HG02885 (cell line): ENCODE measurements around the gene THSD7B.
"Not testable (repeated sequence)": the region's sequence is repeated elsewhere in the genome, so short reads cannot be mapped to it uniquely, and the experiment has no call there.

ENCODE experiments used
- ATAC-seq: cut with Tn5 transposase; IDR thresholded peaks from one replicate; pipeline ENCODE4 v1.9.1; 2021; ENCODE audit warnings: mild to moderate bottlenecking; ENCODE audit not compliant: unreplicated experiment, poor library complexity

THSD7B gene

GRCh38 chr2:137493261-137493660 lies 727.9 kb downstream of the THSD7B start:
- no peak for ATAC-seq

DNA sequence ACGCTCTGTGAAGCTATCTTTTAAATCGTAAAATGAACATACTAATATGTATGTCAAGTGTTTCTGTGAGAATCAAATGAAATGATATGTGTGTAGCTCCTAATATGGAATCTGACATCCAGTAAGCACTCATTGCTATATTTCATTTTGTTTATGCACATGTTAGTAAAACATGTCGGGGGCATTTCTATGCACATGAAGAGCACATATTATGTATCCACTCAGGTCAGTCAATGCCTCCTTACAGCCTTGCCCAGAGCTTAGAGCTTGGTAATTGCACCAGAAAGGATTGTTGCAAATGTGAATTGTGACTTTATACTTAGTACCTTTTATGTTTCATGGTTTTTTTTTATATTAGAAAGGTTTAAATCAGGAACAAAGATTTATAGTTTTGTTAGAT lies 735.3 kb downstream of the THSD7B start:
- ATAC-seq = no peak

DNA sequence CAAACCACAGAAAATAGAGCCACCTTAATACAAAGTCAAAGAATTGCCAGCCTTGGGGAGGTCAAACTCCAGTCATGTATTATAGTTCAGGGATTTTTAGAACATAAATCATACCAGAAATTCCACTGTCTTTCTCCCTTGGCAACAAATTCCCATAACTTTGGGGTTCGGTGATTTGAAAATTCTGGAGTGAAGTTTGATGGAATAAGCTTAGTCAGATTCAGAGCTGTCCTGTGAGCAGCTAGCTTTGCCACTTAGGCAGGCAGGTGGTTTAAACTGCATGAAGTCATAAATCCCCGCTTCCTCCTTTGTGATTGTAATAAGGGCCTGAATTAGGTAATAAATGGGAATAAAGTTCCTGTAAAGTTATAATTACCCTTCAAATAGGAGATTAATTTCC lies 741.9 kb downstream of the THSD7B start:
- ATAC-seq = no peak

DNA sequence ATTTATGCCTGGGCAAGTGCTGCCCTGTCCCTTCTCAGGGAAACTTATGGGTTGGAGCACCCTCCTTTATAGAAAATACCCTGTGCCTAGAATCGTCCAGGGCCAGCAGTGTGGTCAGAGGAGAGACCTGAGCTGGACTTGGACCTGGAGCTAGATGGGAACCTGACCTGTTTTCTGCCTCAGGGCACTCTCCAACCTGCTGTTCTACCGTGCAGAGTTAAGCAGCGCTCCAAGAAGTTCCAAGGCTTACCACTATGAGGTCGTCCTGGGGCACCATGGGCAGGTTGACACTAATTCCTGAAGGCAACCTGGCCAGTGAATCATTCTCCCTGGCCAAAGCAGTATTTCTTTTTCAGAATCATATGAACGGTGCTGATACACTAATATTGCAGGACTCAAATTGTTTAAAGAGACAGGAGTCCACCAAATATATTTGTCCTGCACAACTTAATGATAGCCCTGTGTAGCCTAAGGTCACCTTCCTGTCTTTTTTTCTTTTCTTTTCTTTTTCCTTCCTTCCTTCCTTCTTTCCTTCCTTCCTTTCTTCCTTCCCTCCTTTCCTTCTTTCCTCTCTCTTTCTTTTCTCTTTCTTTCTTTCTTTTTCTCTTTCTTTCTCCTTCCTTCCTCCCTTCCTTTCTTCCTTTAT lies 743.5 kb downstream of the THSD7B start:
- ATAC-seq = no peak

- no peak for ATAC-seq
Measured at GRCh38 chr2:137511526-137511925, 746.2 kb downstream of the THSD7B start.

- ATAC-seq = no peak
Measured at GRCh38 chr2:137521653-137522619, 756.6 kb downstream of the THSD7B start.

DNA sequence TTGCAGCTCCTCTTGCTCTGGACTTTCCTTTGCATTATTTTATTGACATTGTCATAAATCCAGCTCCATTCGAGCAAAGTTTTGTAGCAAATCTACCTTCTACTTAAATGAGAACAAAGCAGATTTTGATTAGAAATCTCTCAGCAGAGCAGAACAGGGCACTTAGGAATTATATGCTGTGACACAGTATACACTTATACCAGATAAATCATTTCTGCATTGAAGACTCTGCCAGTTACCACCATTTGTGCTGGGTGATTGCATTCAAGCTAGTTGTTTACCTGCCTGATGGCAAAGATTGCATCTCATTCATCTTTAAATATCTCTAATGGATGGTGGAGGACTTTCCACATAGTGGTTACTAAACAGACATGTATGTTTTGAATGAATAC lies 757.3 kb downstream of the THSD7B start:
- ATAC-seq = no peak

DNA sequence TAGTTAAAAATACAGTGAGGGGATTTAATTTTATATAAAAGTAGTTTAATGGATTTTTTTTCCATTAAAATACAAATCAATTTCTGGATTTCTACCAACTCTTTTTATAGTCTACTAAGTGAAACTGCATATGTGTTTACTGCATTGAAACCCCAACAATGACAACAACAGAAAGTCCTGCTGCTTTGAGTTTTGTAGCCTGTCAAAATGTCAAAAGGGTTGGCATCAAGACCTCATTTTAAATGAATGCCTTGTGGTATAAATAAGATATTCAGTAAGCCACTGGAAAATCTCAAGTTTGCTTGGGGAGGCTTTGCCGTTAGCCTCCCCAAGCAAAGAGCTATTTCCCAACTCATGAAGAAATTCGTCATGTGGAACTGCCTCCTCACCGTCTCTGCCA lies 758.6 kb downstream of the THSD7B start:
- ATAC-seq = no peak

DNA sequence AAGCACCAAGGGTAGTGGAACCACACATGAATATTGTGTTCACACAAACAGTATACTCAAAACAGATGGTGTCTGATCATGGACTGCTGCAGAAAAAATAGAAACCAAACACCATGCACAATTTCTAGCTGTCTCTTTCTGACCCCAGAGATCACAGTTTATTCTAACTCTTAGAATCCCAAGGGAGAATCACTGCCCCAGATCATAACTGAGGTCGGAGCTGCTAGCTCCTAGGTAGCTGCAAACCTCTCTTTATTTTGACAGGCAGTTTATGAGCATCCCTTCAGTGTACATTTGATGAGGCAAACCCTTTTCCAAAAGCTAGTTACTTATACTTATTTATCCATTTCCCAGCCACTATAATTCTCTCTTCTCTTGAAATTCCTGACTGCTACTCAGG lies 759.8 kb downstream of the THSD7B start:
- no peak for ATAC-seq

DNA sequence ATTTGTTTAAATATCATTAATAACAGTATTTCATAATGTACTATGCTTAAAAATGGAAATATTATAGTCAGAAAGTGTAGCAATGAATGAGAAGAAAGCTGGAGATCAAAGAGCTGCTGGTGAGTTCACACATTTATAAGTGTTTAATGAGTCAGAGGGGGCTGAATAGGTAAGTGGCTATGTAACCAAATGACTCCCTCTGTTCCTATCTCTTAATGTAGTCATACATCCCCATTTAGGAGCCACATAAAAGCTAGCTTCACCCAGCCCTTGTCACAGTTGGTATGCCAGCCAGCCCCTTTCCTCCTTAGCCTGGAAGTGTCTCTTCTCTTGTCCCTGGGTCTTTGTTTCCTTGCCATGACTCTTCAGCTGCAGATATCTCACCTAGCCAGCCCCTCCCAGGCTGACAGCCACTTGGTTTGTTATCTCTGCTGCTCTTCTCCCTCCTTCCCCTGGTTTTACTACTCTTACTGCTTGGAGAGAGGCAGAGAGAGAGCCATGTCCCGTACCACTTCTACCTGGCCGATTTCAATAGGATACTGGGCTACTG lies 760.4 kb downstream of the THSD7B start:
- ATAC-seq = no peak

DNA sequence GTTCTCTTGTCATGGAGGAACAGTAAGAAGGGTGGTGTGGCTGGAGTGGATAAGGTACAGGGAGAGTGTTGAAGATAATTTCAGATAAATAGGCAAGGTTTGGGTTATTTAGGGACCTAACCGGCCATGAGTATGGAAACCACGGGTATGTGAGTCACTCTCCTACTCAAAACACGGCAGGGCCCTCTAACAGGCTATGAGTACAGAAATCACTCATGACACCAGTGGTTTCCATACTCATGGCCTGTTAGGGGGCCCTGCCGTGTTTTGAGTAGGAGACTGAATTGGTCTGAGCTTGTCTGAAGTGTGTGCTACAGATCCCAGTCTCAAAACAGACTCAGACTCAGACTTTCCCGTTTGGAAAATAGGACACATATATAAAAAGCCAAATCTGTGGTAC lies 770.6 kb downstream of the THSD7B start:
- no peak for ATAC-seq

DNA sequence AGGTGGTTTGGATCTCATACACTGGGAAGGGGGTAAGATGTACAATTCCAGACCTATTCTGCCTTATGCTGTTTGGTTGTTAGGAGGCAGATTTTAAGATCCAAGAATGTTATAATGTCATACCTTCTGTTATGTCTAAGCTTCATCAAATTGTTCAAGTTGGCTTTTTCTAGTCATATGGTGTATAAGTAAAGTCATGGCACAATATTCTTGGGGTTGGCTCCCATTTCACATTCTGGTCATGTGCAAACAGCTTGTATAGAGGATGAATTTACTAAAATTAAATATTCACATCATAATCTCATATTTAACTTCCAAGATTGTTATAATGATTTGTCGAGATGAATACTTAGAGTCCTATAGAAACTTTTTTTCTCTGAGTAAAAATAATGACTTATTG lies 774.0 kb downstream of the THSD7B start:
- ATAC-seq = no peak

DNA sequence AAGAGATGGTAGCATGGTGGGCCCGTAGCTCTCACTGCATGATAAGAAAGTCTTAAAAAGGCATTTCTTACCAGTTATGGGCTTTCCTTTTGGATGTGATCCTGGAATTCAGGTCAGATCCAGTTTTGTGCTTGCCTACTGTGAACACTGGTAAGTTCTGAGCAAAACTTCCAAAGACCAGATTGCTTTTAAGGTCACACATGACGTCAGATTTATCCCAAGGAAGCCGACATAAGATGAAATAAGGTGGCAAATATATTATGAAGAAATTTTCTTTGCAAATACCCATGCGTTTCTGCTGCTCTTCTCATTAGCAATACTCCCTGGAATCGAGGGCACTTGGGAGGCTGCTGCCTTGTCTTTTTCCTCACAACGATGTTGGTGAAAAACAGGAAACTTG lies 782.5 kb downstream of the THSD7B start:
- ATAC-seq = no peak

DNA sequence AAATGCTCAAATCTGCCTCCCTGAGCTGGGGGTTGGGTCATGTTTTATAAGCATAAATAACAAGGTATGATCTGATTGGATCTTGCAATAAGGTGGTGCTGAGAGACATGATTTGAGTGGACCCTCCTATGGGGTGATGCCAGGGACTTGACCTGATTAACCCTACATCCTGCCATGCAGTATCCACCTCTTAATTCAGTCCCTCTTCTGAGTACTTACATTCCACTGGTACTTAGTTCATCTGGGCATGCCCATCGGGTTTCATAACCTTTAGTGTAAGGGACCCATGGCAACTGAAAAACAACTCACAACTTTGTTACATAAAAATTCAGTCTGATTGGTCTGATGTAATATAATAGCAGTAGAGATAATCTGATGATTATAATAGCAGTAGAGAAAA lies 801.0 kb downstream of the THSD7B start:
- ATAC-seq = no peak

DNA sequence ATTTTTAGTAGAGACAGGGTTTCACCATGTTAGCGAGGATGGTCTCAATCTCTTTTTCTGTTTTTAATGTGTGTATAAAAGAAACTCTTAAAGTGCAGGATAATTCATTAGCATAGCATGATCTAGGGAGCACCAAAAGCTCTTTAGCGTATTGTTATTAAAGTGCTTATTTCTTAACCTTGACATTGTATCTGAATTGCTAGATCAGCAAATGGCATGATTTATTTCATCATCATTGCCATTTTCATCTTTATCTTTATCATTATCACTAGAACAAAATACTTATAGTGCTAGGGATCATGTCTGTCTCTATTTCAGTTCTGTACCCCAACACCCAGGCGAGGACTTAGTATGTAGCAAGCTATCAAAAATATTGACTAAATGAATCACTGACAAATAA lies 805.1 kb downstream of the THSD7B start:
- no peak for ATAC-seq

DNA sequence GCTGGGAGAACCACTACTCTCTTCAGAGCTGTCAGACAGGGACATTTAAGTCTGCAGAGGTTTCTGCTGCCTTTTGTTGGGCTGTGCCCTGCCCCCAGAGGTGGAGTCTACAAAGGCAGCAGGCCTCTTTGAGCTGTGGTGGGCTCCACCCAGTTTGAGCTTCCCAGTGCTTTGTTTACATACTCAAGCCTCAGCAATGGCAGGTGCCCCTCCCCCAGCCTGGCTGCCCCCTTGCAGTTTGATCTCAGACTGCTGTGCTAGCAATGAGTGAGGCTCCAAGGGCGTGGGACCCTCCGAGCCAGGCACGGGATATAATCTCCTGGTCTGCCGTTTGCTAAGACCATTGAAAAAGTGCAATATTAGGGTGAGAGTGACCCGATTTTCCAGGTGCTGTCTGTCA lies 822.5 kb downstream of the THSD7B start:
- ATAC-seq = not testable (repeated sequence)

- ATAC-seq = not testable (repeated sequence)
Measured at GRCh38 chr2:137588578-137588977, 823.2 kb downstream of the THSD7B start.

- no peak for ATAC-seq
Measured at GRCh38 chr2:137590102-137590501, 824.8 kb downstream of the THSD7B start.

GRCh38 chr2:137607722-137608318 lies 842.5 kb downstream of the THSD7B start:
- no peak for ATAC-seq

DNA sequence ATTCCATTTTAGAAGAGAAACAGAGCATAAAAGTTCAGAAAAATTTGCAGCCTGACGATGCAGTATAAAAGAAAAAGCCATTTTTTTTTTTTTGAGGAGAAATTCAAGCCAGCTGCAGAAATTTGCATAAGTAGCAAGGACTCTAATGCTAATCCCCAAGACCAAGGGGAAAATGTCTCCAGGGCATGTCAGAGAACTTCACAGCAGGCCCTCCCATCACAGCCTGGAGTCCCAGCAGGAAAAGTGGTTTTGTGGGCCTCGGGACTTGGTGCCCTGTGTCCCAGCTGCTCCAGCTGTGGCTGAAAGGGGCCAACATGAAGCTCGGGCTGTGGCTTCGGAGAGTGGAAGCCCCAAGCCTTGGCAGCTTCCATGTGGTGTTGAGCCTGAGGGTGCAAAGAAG lies 873.6 kb downstream of the THSD7B start:
- no peak for ATAC-seq

- no peak for ATAC-seq
Measured at GRCh38 chr2:137644731-137645130, 879.4 kb downstream of the THSD7B start.
